Measurements from ENCODE around the gene PEA15. TPM values are rescaled to one million over a fixed set of nuclear protein-coding genes. Genes with fewer than 3 reads are reported as not detected.

Gene PEA15
- total and polyA plus RNA-seq, 2 donors (not counting 1 experiment from before 2014, with no cell fraction given), result 108 to 871 TPM

DNA sequence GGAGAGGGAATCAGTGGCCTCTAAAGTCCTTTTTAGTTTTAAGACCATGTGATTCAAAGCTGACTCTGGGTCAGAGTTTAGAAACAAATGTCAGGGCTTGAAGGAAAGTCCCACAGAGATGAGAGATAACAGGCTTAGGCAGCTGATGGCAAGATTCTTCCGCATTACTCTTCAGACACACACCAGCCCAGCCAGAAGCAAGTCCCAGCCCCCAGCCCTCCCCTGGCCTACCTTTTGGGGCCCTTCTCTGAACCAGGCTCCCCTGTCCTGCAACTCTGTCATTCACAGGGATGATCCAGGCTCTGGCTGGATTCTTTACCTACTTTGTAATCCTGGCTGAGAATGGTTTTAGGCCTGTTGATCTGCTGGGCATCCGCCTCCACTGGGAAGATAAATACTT is 28.0 kb upstream of the PEA15 start:
- H3K79me2 ChIP-seq (ENCODE audit: control insufficient read depth, insufficient read depth, low read length), result no peaks in the 10 kb centered on the region
- TF ChIP-seq EZH2 (IDR thresholded peaks at IDR 0.05; ENCODE audit: low read length, missing control alignments), result no peak
- no peak overlapping the region for H3K27ac ChIP-seq (ENCODE audit: insufficient read depth, low read length)
- H2AFZ ChIP-seq (ENCODE audit: low read length), result no peak overlapping the region
- no peak overlapping the region for H3K4me3 ChIP-seq (replicated peaks in 1 of 4; ENCODE audit: control extremely low read depth in 1 of 4, insufficient read depth in 1 of 4, low read depth in 3 of 4, low read length in 4 of 4)
- H3K27me3 ChIP-seq (ENCODE audit: control insufficient read depth, insufficient read depth, low read length), result peaks cover 4% of the 10 kb centered on the region
- H3K9ac ChIP-seq (ENCODE audit: insufficient read depth, low read length), result no peak overlapping the region
- H3K4me2 ChIP-seq (ENCODE audit: extremely low read depth, insufficient read depth, low read length), result no peak overlapping the region
- H3K36me3 ChIP-seq (ENCODE audit: control insufficient read depth, insufficient read depth, low read length), result no peaks in the 10 kb centered on the region
- peaks cover 2% of the 10 kb centered on the region for H4K20me1 ChIP-seq (ENCODE audit: control insufficient read depth, extremely low read depth, insufficient read depth, low read length)
- no peaks in the 10 kb centered on the region for H3K9me3 ChIP-seq (ENCODE audit: control insufficient read depth, insufficient read depth, low read depth, low read length)
- H3K4me1 ChIP-seq (ENCODE audit: control insufficient read depth, extremely low read depth, insufficient read depth, low read length), result no peaks in the 10 kb centered on the region
- DNase-seq (ENCODE audit: low read depth in 2 of 2), result no peak

DNA sequence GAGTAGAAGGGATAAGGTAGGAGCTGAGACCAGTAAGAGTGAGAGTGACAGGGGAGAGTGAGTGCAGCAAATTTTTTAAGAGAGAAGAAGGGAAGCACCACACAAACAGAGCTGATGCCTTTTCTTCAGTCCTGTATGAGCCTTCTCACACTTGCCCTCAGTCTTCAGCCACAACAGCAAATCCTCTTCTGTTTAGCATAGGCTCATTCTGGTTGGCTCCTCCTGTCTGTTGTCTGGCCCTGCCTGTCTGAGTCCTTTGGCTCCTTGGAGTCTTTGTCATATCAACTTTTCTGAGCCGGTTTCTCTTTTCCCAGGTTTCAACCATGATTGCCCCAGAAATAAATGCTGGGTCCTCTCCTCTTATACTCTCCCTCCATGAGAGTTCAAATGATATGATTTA is 27.5 kb upstream of the PEA15 start:
- TF ChIP-seq, protein P1, sequence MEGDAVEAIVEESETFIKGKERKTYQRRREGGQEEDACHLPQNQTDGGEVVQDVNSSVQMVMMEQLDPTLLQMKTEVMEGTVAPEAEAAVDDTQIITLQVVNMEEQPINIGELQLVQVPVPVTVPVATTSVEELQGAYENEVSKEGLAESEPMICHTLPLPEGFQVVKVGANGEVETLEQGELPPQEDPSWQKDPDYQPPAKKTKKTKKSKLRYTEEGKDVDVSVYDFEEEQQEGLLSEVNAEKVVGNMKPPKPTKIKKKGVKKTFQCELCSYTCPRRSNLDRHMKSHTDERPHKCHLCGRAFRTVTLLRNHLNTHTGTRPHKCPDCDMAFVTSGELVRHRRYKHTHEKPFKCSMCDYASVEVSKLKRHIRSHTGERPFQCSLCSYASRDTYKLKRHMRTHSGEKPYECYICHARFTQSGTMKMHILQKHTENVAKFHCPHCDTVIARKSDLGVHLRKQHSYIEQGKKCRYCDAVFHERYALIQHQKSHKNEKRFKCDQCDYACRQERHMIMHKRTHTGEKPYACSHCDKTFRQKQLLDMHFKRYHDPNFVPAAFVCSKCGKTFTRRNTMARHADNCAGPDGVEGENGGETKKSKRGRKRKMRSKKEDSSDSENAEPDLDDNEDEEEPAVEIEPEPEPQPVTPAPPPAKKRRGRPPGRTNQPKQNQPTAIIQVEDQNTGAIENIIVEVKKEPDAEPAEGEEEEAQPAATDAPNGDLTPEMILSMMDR (conservative IDR thresholded peaks at IDR 0.05 in 1 of 2, IDR thresholded peaks at IDR 0.05 in 1 of 2; ENCODE audit: low read depth in 1 of 2, low read length in 2 of 2), result no peak
- no peak for TF ChIP-seq EZH2 (IDR thresholded peaks at IDR 0.05; ENCODE audit: low read length, missing control alignments)
- no peak overlapping the region for H3K4me3 ChIP-seq (replicated peaks in 1 of 4; ENCODE audit: control extremely low read depth in 1 of 4, insufficient read depth in 1 of 4, low read depth in 3 of 4, low read length in 4 of 4)
- H3K4me1 ChIP-seq (ENCODE audit: control insufficient read depth, extremely low read depth, insufficient read depth, low read length), result no peaks in the 10 kb centered on the region
- no peaks in the 10 kb centered on the region for H3K36me3 ChIP-seq (ENCODE audit: control insufficient read depth, insufficient read depth, low read length)
- peaks cover 4% of the 10 kb centered on the region for H3K27me3 ChIP-seq (ENCODE audit: control insufficient read depth, insufficient read depth, low read length)
- no peak overlapping the region for H3K9ac ChIP-seq (ENCODE audit: insufficient read depth, low read length)
- no peaks in the 10 kb centered on the region for H3K9me3 ChIP-seq (ENCODE audit: control insufficient read depth, insufficient read depth, low read depth, low read length)
- no peak for DNase-seq (ENCODE audit: low read depth in 2 of 2)
- peaks cover 2% of the 10 kb centered on the region for H4K20me1 ChIP-seq (ENCODE audit: control insufficient read depth, extremely low read depth, insufficient read depth, low read length)
- no peaks in the 10 kb centered on the region for H3K79me2 ChIP-seq (ENCODE audit: control insufficient read depth, insufficient read depth, low read length)
- H3K4me2 ChIP-seq (ENCODE audit: extremely low read depth, insufficient read depth, low read length), result no peak overlapping the region
- no peak overlapping the region for H3K27ac ChIP-seq (ENCODE audit: insufficient read depth, low read length)
- no peak overlapping the region for H2AFZ ChIP-seq (ENCODE audit: low read length)

DNA sequence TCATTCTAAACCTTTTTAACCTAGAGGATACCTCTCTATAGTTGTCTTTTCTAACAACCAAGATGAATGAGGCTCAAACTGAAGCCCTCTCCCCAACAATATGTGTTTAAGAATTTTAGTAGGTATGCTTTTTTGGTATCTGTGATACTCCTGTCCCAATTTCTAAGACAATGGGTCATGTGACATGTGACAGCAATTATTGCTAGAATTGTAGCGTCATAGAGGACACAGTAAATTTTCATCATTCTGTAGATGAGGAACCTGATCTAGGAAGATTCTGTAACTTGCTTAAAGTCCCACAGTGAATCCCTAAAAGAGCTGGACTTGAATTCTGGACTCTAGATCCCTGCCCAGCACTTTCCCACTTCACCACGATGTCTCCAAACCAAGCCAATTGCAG is 26.5 kb upstream of the PEA15 start:
- H3K9me3 ChIP-seq (ENCODE audit: control insufficient read depth, insufficient read depth, low read depth, low read length), result no peaks in the 10 kb centered on the region
- no peak overlapping the region for H2AFZ ChIP-seq (ENCODE audit: low read length)
- no peak overlapping the region for H3K4me3 ChIP-seq (replicated peaks in 1 of 4; ENCODE audit: control extremely low read depth in 1 of 4, insufficient read depth in 1 of 4, low read depth in 3 of 4, low read length in 4 of 4)
- no peak overlapping the region for H3K4me2 ChIP-seq (ENCODE audit: extremely low read depth, insufficient read depth, low read length)
- no peaks in the 10 kb centered on the region for H3K4me1 ChIP-seq (ENCODE audit: control insufficient read depth, extremely low read depth, insufficient read depth, low read length)
- no peak for TF ChIP-seq EZH2 (IDR thresholded peaks at IDR 0.05; ENCODE audit: low read length, missing control alignments)
- TF ChIP-seq, protein P1 (conservative IDR thresholded peaks at IDR 0.05 in 1 of 2, IDR thresholded peaks at IDR 0.05 in 1 of 2; ENCODE audit: low read depth in 1 of 2, low read length in 2 of 2), result no peak
- no peaks in the 10 kb centered on the region for H3K79me2 ChIP-seq (ENCODE audit: control insufficient read depth, insufficient read depth, low read length)
- H3K27me3 ChIP-seq (ENCODE audit: control insufficient read depth, insufficient read depth, low read length), result peaks cover 4% of the 10 kb centered on the region
- no peak overlapping the region for H3K27ac ChIP-seq (ENCODE audit: insufficient read depth, low read length)
- H4K20me1 ChIP-seq (ENCODE audit: control insufficient read depth, extremely low read depth, insufficient read depth, low read length), result peaks cover 2% of the 10 kb centered on the region
- no peaks in the 10 kb centered on the region for H3K36me3 ChIP-seq (ENCODE audit: control insufficient read depth, insufficient read depth, low read length)
- DNase-seq (ENCODE audit: low read depth in 2 of 2), result no peak
- no peak overlapping the region for H3K9ac ChIP-seq (ENCODE audit: insufficient read depth, low read length)
